Measurements from ENCODE around the gene MYO1B.

Gene MYO1B

DNA sequence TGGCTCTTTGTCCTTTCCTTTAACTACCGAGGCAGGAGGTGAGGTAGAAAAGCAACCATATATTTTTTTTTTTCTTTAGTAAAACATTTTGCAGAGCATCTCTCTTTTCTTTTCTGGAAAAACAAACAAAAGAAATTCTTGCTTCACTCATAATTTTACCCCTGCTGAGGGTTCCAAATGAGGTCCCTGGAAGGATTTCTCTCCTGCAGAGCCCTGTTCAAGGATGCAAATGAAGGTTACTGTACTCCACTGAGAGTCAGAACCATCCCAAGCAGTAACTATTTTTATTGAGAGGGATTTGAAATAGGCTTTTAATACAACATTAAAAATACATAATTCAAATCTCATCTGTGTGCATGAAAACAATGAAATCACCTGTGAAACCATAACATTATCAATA lies 19.5 kb upstream of the MYO1B start:
- in situ Hi-C loops (cut with MboI; ENCODE audit: low sequenced_read_pairs), result no loop called here

DNA sequence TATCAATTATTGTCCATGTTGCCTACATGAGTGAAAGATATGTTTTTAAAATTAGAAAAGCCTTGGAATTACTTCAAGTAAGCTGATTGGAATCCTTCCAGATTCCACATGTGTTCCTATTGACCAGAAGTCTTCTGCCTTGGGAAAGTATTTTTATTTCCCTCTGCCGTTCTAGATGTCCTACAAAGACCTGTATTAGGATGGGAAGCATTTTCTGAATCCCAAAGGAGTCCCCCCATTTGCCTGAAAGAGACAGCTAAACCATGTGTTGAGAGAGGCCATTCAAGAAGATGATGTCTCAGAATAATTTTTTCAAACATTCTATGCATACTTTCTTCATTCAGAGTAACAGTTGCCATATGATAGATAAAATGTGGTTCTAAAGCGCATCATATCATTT lies 19.0 kb upstream of the MYO1B start:
- in situ Hi-C loops (cut with MboI; ENCODE audit: low sequenced_read_pairs), result no loop called here

DNA sequence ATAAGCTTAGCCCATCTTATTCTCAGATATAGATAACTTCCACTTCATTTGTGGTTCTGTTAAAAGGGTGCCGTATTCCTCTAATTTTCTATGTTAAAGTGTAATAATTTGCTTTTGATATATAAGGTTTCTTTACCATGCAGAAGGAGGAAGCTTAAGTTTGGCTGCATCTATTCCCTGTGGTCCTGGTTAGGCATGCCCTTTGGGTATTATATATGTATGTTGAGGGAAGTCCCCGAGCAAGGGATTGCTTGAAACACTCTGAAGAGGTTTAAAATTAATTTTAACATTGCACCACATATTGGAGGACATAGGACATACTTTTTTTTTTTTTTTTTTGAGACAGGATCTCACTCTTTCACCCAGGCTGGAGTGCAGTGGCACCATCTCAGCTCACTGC lies 16.9 kb upstream of the MYO1B start:
- in situ Hi-C loops (cut with MboI; ENCODE audit: low sequenced_read_pairs), result no loop called here

DNA sequence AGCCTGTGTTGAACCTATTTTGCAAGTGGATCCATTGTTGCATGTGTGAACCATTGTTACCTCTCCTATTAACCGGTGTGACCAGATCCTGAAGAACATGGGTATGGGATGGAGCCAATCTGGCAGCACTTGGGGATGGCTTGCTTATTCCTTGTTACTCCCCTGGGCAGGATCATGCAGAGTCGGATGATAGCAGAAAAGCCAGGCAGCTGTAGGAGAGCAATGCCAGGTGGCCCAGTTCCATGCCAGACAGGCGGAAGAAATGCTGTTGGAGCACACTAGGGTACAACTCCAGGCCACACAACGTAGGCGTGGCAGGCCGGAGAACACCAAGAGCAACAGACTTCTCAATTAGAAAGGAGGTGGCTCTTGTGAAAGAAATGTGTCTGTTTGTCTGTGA lies 16.3 kb upstream of the MYO1B start:
- in situ Hi-C loops (cut with MboI; ENCODE audit: low sequenced_read_pairs), result no loop called here

DNA sequence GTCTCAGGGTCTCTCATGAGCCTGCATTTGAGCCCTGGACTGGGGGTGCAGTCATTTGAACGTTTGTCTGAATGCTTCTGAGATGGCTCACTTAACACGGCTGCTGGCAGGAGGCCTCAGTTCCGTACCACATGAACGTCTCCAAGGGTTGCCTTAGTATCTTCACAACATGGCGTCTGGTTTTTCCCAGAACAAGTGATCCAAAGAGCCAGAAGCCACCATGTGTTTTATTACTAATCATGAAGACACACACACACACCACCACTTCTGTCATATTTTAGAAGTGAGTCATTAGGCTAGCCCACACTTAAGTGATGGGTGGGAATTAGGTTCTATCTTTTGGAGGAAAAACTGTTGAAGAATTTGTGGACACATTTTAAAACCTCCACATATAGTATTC lies 15.0 kb upstream of the MYO1B start:
- in situ Hi-C loops (cut with MboI; ENCODE audit: low sequenced_read_pairs), result no loop called here

DNA sequence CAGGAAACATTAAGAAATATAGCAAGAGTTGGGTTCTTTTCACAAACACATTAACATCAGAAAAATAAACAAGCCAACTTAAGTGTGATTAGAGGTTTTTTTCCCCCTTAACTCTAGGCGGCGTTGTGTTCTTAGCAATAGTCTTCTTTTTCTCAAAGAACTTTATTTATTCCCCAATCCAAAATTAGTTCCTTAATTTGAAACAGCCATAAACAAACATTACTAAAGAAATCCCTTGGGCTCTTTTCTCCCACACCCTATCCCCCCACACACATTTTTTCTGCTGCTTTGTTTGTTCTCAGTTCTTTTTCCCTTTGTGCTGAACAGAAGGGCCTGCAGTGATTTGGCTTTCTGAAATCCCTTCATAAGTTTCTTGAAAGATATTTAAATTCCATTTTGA lies 13.2 kb upstream of the MYO1B start:
- in situ Hi-C loops (cut with MboI; ENCODE audit: low sequenced_read_pairs), result no loop called here

DNA sequence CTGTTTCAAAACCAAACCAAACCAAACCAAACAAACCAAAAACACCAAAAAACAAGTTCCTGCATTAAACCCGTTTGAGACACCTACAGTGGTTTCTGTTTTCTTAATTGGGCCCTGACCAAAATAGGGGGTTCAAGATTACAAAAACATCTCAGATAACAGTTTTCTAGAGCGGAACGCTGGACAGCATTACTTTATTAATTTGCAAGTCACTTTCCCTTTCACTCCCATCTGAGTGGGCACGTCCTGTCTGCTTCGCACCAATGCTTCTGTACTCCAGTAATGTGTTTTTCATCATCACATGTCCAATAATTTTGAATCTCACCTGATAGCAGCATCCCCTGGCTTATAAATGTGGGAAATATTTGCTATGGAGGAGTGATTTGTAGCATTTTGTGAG lies 11.7 kb upstream of the MYO1B start:
- in situ Hi-C loops (cut with MboI; ENCODE audit: low sequenced_read_pairs), result no loop called here

DNA sequence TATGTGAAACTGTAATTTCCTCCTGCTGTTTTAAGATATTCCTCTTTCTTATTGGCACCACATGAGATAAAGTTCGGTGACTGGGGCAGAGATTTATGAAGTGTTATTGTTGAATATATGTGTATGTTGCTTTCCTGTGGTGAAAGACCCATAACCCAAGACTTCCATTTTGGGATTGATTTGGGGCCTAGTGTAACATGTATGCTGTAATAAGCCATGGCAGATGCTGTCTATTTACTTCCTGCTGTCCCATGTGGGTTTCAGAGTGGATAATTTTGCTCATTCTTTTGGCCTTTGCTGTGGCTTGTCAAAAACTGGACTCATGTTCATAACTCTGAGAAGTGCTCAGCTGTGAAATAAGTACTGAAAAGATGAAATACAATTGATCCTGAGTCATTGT lies 10.8 kb upstream of the MYO1B start:
- in situ Hi-C loops (cut with MboI; ENCODE audit: low sequenced_read_pairs), result no loop called here

DNA sequence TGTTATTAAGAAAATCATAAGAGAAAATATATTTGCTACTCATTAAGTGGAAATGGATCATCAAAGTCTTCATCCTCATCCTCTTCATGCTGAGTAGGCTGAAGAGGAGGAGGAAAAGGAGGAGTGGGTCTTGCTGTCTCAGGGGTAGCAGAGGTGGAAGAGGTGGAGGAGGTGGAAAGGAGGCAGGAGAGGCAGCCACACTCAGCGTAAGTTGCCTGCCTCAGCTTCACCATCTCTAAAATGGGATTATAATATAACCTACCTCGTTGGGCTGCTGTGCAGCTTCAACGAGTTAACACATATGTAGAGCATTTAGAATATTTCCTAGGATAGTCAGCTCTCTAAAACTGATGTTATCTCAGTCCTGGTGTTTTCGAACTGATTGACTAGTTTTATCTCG lies 4.3 kb upstream of the MYO1B start:
- in situ Hi-C loops (cut with MboI; ENCODE audit: low sequenced_read_pairs), result no loop called here

DNA sequence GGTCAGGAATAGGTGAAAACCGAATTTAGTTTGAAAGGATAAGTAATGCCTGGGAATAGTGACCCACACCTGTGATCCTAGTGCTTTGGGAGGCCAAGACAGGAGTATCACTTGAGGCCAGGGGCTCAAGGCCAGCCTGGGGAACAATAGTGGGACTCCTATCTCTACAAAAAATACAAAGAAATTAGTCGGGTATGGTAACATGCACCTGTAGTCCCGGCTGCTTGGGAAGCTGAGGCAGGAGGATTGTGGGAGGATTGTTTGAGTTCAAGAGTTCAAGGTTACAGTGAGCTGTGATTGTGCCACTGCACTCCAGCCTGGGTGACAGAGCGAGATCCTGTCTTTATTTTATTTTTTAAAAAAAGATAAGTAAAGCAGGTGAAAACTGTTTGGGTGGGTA lies 3.8 kb upstream of the MYO1B start:
- in situ Hi-C loops (cut with MboI; ENCODE audit: low sequenced_read_pairs), result no loop called here

DNA sequence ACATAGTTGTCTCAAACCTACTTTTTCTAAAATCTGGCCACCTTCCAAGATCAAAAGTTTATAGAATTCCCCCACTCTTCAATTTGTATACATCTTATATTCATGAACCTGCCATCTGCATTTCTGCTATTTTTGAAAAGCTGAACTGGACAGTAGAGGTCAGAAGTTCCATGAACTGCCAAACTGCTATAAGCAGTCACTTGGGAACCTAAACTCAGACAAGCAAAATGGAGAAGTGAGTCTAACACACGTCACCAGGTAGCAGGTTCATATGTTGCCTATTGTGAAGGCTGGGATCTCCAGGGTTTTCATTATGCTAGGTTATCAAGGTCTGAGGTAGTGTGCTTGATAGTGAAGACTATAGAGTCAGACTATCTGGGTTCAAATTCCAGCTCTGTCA lies 2.0 kb upstream of the MYO1B start:
- in situ Hi-C loops (cut with MboI; ENCODE audit: low sequenced_read_pairs), result no loop called here

DNA sequence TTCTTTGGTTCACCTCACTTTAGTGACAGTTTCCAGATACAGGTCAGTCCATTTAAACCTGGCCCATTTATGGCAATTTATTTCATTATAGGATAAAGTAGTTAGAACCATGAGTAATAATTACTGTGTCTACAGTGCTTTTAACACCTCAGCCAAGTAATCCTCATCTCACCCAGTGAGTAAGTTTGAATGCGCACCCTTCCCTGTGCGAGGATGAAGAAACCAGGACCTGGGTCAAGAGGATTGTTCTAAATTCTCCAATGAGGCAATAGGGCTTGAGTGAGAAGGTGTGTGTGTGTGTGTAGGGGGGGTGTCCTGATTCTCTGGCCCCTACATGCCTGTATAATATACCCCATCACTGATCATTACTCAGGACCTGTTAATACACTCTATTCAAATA lies 854 bp upstream of the MYO1B start:
- in situ Hi-C loops (cut with MboI; ENCODE audit: low sequenced_read_pairs), result no loop called here

DNA sequence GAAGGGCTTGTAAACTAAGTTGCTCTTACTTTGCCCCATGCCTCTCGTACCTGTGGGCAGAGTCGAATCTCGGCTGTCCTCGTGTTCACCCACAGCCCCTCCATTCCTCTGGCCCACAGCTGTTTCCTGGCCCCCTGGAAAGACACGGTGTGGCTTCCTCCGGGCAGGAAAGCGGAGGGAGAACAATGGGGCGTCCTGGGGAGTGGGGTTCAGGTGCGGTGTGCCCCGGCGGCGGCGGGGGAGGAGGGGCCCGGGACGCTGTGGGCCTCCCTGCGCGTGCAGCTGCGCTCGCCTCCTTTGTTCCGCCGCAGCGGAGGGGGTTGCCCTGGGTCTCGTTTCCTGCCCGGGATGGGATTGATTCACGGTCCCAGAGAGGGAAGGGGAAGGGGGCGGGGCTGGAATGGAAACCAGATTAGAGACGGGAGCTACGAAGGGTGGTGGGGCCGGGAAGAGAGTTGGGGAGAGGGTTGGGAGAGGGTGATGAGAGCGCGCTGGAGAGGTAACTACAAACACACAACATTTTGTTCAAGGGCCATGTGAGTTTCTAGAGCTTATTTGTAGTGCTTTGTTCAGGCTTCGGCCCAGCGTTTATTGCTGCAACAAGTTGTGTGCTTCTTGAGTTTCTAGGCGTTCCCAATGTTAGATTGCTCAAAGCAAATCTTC lies 796 bp downstream of the MYO1B start:
- in situ Hi-C loops (cut with MboI; ENCODE audit: low sequenced_read_pairs), result no loop called here

DNA sequence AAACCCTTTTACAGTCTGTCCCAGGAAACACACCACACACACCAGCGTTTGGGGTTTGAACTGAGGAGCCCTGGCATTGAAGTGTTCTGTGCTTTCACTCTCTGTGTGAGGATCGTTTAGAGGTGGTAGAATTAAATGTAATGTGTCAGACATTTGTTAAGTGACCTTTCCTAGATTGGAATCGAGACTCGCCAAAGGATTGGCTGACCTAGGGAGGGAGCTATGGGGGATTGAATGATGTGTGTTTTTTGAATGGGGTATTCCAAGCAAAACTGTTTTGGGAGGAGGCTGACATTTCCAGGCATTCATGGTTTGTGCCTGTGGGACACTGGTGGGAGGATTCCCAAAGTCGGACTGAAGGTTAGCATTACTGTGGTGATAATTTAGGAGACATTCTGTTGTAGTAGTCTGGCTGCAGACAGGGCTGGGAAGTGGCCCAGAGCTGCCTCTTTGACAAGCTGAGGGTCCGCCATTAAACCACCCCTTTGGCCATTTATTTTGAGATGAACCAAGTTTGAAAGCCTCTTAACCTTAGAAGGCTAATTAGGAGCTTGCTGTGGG lies 1.7 kb downstream of the MYO1B start:
- in situ Hi-C loops (cut with MboI; ENCODE audit: low sequenced_read_pairs), result no loop called here

DNA sequence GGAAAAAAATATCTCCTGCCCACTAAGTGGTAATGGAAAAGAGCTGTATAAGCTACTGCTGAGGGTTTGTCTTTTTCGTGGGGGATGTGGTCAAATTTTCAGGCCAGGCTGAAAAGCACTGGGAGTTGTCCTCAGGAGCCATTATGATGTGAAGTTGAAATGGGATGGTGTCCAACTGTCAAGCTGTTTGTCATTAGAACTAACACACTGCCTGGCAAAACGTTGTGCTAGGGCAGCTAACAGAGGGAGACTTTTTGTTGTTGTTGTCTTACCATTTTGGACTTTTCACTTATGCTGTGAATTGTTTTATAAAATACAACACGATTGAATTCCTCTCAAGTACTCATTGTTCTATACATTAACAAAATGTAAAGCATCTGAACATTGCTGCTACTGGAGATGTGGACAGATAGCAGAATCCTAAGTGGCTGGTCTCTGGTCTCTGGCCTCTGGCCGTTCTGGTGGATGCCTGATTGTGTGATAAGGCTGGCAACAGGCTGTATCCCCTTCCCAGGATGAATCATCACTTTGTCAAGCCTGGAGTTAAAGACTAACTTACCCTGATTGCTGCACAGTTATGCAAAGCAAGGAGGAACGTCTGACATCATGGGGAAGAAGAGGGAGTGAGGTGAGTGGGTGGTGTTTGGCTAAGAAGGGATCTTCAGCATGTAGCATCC lies 2.3 kb downstream of the MYO1B start:
- in situ Hi-C loops (cut with MboI; ENCODE audit: low sequenced_read_pairs), result no loop called here

DNA sequence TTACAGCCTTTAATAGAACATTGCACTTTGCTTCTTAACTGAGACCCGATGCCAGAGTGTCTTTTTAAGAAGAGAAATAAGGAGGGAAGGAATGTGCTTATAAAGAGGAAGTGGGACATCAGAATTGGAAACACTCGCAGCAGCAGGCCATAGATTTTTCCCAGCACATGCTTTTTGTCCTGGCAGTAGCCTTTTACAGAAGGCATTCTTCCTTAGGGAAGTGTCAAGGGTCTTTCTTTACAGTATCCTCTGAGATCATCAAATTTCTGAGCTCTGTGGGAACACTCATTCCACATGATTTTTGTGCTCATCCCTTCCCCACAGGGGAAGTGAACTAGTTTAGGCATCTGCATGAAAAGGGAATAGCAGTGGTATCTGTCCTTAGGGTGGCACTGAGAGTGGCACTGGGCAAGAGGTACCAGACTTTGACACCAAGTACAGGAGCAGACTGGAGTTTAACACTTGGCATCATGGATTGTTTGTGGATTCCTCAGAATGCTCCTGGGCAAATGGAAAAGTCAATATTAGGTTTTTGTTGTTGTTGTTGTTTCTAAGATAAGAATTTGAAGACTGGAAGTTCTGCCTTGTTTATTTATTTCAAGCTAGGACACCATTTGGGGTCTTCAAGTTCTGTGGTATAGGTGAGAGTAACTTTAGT lies 4.1 kb downstream of the MYO1B start:
- in situ Hi-C loops (cut with MboI; ENCODE audit: low sequenced_read_pairs), result no loop called here

DNA sequence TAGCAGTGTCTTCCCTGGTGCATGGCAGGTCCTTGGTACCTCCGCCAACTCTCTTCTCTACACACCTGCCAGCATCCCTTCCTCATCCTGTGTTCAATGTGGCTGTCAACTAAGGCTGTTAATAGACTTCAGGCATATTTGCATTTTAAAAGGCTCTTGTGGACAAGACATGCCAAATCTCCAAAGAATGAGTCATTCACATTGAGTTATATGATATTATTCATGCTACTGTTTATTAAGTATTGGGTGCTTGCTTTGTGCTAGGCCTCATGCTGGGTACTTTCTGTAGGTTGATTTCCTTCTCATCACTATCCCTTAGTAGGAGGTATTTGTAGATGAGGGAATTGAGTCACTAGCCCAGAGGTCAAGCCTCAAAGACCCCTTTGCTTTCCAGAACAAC lies 5.2 kb downstream of the MYO1B start:
- in situ Hi-C loops (cut with MboI; ENCODE audit: low sequenced_read_pairs), result no loop called here

DNA sequence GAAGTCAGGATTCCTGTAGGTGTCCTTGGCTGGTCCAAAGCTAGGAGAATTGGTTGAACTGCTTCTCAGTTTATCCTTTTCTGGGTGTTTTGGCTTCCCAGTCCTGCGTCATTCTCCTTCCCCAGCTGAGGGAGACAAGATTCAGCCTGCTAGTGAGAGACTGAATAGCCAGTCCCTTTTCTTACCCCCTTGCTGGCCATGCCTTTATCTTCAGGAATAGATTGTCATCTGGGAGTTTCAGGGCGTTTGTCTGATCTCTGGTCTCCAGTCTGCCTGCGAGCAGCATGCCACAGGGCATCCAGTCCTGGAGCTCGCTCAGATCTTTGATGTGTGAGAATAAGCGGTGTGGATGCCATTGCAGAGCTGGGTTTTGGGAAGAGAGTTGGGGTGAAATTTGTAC lies 5.8 kb downstream of the MYO1B start:
- in situ Hi-C loops (cut with MboI; ENCODE audit: low sequenced_read_pairs), result no loop called here

DNA sequence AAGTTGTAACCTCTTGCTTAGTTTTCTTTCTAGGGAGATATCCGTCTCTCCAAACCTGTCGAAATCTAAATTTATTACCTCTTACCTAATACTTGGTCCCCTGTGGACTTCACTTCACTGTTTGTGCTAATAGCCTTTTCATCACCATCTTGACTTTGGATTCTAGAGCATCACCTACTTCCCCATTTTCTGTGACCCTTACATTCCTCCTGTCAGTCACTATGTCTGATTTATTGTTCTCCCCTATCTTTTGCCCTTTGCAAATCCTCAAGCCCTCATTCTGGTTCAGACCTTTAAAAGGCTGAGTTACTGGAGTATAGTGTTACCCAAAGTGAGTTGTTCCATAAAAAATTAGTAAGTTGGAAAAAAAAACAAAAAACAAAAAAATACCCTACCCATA lies 7.5 kb downstream of the MYO1B start:
- in situ Hi-C loops (cut with MboI; ENCODE audit: low sequenced_read_pairs), result no loop called here

DNA sequence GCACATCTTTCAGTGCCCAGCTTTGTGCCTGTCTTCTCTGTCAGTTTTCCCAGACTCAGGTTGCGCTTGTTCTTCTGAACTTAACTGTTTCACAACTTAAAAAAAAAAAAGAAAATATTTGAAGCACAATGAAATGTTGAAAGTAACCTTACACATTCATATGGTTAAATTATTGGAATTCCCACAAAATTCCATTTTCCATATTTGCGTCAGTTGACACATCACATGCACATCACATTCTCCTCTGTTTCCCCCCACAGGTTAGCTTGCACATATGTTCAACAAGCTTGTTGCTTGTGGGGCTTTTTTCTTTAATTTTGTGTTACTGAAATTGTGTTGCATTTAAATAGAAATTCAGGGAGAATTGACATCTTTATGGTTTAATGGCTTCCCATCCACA lies 8.3 kb downstream of the MYO1B start:
- in situ Hi-C loops (cut with MboI; ENCODE audit: low sequenced_read_pairs), result no loop called here

DNA sequence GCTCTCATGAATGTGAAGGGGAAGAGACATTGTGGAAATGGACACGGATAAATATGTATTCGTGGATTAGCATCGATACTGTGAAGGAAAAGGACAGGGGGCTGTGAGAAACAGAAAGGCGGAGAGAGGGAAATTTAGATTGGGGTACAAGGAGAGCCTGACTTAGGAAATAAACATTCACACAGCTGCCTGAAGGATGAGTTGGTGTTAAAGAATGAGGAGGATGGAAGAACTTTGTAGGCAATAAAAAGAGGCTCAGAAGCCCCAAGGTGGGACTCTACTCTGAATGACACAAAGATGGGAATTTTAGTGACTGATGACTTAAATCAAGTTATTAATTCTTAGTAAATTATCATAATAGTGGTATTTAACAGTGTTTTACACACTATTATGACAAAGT lies 10.1 kb downstream of the MYO1B start:
- in situ Hi-C loops (cut with MboI; ENCODE audit: low sequenced_read_pairs), result no loop called here

DNA sequence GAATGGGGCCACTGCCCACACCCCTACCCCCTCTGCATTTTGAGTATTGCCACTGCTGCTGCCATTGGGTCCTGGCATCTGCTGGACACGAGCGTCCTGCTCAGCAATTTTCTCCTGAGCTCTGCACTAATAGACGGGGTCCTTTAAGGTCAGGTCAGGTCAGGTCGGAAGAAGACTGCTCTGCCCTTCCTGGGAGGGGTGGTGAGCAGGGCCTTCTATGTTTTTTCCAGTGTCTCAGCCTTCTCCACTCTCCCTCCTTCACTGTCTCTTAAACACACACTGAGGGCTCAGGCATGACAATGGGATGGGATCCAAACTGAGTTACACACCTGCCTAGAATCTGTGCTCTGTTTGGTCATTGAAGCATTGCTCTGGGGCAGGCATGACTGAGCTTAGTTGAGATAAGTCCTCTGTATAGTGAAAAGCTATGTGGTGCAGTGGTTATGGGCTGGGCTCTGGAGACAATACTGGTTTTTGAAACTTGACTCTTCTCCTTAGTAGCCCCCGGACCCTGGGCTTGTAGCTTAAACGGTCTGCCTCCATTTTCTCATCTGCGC lies 10.6 kb downstream of the MYO1B start:
- in situ Hi-C loops (cut with MboI; ENCODE audit: low sequenced_read_pairs), result no loop called here
